Caco-2 (cell line): ENCODE results near the gene EXOSC9. TPM values are rescaled to one million over a fixed set of nuclear protein-coding genes. Genes with fewer than 3 reads are reported as not detected.

Experiments
- BruUV-seq: library from RNA; stranded (reverse); fragments of 400-500 nt; replicated peaks from 2 replicates; lab custom pipeline; 2021; lab: Mats Ljungman, UMichigan
- CTCF ChIA-PET: fragments of 300-600 bp; sonication (Branson Sonifier 250); formaldehyde crosslinking; loops from one replicate; lab custom pipeline; 2022; ENCODE audit warnings: antibody characterized with exemption; lab: Charles Lee
- POLR2A ChIA-PET: fragments of 300-600 bp; sonication (Branson Sonifier 250); formaldehyde crosslinking; loops from one replicate; lab custom pipeline; 2022; ENCODE audit warnings: antibody characterized with exemption; lab: Charles Lee
- DNase-seq, 2 experiments: peaks; one replicate each; pipeline versions ENCODE4 v3.0.0 to v3.0.0-alpha.2; 2020 to 2022
- H3K27me3 ChIP-seq: replicated peaks from 2 replicates; pipeline ENCODE4 v1.6.0; 2011; ENCODE audit warnings: low read length; ENCODE audit not compliant: control insufficient read depth, insufficient read depth
- H3K36me3 ChIP-seq: 2 replicates; pipeline ENCODE4 v1.5.1; 2011; ENCODE audit warnings: low read length; ENCODE audit not compliant: control insufficient read depth, insufficient read depth
- H3K4me1 ChIP-seq: fragments of 250-450 bp; sonication (Bioruptor Pico); 2 replicates; pipeline ENCODE4 v1.5.1; 2020; ENCODE audit warnings: mild to moderate bottlenecking
- H3K4me3 ChIP-seq: 2 replicates; pipeline ENCODE4 v1.5.1; 2011; ENCODE audit warnings: low read depth, mild to moderate bottlenecking, control low read depth, low read length
- H3K9me3 ChIP-seq: fragments of 250-450 bp; sonication (Bioruptor Pico); 2 replicates; pipeline ENCODE4 v1.5.1; 2020; ENCODE audit warnings: mild to moderate bottlenecking, moderate library complexity
- H3K27ac Mint-ChIP-seq: one replicate; pipeline ENCODE4 v1.8.0; 2022; ENCODE audit warnings: mixed read lengths; ENCODE audit not compliant: unreplicated experiment
- H3K27me3 Mint-ChIP-seq: one replicate; pipeline ENCODE4 v1.8.0; 2022; ENCODE audit warnings: mixed read lengths; ENCODE audit not compliant: insufficient read depth, unreplicated experiment
- H3K36me3 Mint-ChIP-seq: one replicate; pipeline ENCODE4 v1.8.0; 2022; ENCODE audit warnings: mild to moderate bottlenecking, mixed read lengths; ENCODE audit not compliant: insufficient read depth, unreplicated experiment
- H3K4me1 Mint-ChIP-seq: one replicate; pipeline ENCODE4 v1.8.0; 2022; ENCODE audit warnings: low read depth, mixed read lengths; ENCODE audit not compliant: unreplicated experiment
- H3K4me3 Mint-ChIP-seq: one replicate; pipeline ENCODE4 v1.8.0; 2022; ENCODE audit warnings: mild to moderate bottlenecking, moderate library complexity, mixed read lengths; ENCODE audit not compliant: unreplicated experiment
- H3K9me3 Mint-ChIP-seq: one replicate; pipeline ENCODE4 v1.8.0; 2022; ENCODE audit warnings: mixed read lengths; ENCODE audit not compliant: unreplicated experiment
- CTCF ChIP-seq, 2 experiments: fragments of 200-600 bp in 1 of 2; IDR thresholded peaks; 1 replicate in 1 of 2; 2 replicates in 1 of 2; pipeline versions ENCODE4 v1.5.1 to v1.8.0; 2011 to 2022; ENCODE audit warnings: antibody characterized with exemption in 1 of 2, control low read depth in 1 of 2, inconsistent platforms in 1 of 2, low read depth in 1 of 2, low read length in 1 of 2, mild to moderate bottlenecking in 1 of 2, moderate library complexity in 1 of 2; ENCODE audit not compliant: insufficient read depth in 1 of 2, severe bottlenecking in 1 of 2, unreplicated experiment in 1 of 2
- intact Hi-C: fragments of 100-400 bp; cut with micrococcal nuclease; formaldehyde crosslinking; loops from one replicate; pipeline ENCODE4 v1.10.0; 2022; ENCODE audit not compliant: unreplicated experiment
- total RNA-seq: library from RNA; stranded (reverse); gene quantifications from 2 replicates; pipeline ENCODE4 v1.2.3, GENCODE V29; 2022

EXOSC9 gene
- total RNA-seq, 1 experiment from 2014 or later: 32.6 TPM

GRCh38 chr4:121765368-121765705 lies 35.8 kb upstream of the EXOSC9 start:
- H3K27ac Mint-ChIP-seq: no peak overlapping the region

GRCh38 chr4:121765971-121766538 lies 35.1 kb upstream of the EXOSC9 start:
- Mint-ChIP-seq H3K9me3 (no peaks in the 10 kb centered on the region), H3K4me1 (no peaks in the 10 kb centered on the region), H3K4me3 (no peak overlapping the region), H3K36me3 (no peaks in the 10 kb centered on the region), H3K27ac (no peak overlapping the region), H3K27me3 (peaks cover 10% of the 10 kb centered on the region)
- intact Hi-C loops: no loop called here
- Histone ChIP-seq H3K27me3 (no peaks in the 10 kb centered on the region), H3K36me3 (no peaks in the 10 kb centered on the region), H3K4me1 (no peaks in the 10 kb centered on the region), H3K9me3 (no peaks in the 10 kb centered on the region), H3K4me3 (no peak overlapping the region)
- CTCF ChIA-PET: no interaction called here
- no peak for TF ChIP-seq CTCF (IDR thresholded peaks at IDR 0.05; ENCODE audit: insufficient read depth in 1 of 2, low read depth in 1 of 2, low read length in 1 of 2, severe bottlenecking in 1 of 2, unreplicated experiment in 1 of 2)
- POLR2A ChIA-PET: no interaction called here
- no peak for DNase-seq
- no TSS peak for BruUV-seq

More at GRCh38 chr4:121765368-121765705, 35.8 kb upstream of the EXOSC9 start:
- POLR2A ChIA-PET: no interaction called here
- no peaks in the 10 kb centered on the region for H3K9me3 Mint-ChIP-seq
- peaks cover 8% of the 10 kb centered on the region for H3K27me3 Mint-ChIP-seq
- H3K27me3 ChIP-seq: no peaks in the 10 kb centered on the region
- no peak for DNase-seq
- intact Hi-C loops: no loop called here
- H3K4me1 ChIP-seq: no peaks in the 10 kb centered on the region
- H3K4me1 Mint-ChIP-seq: no peaks in the 10 kb centered on the region
- H3K4me3 ChIP-seq: no peak overlapping the region
- BruUV-seq: no TSS peak
- no peaks in the 10 kb centered on the region for H3K36me3 ChIP-seq
- H3K9me3 ChIP-seq: no peaks in the 10 kb centered on the region
- H3K4me3 Mint-ChIP-seq: no peak overlapping the region
- TF ChIP-seq CTCF (IDR thresholded peaks at IDR 0.05; ENCODE audit: insufficient read depth in 1 of 2, low read depth in 1 of 2, low read length in 1 of 2, severe bottlenecking in 1 of 2, unreplicated experiment in 1 of 2): no peak
- H3K36me3 Mint-ChIP-seq: no peaks in the 10 kb centered on the region
- CTCF ChIA-PET: no interaction called here

DNA sequence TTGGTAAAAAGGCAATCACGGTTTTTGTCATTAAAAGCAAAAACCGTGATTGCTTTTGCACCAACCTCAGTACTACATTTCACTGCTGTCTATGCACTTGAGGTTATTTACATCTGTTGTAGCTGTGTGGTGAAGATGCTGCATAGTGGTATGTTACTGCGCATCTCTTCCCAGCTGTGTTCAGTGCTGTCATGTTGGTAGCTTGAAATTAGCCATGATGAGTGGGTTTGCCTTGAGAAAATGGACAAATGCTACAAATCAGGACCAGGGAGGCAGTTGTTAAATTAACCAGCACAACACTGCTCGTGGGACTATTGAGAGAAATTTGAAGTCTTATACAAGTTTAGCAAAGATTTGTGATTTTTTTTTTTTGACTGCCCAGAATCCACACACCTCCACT lies 34.0 kb upstream of the EXOSC9 start:
- no peak overlapping the region for H3K4me3 Mint-ChIP-seq
- peaks cover 14% of the 10 kb centered on the region for H3K27me3 Mint-ChIP-seq
- ChIA-PET CTCF (no interaction called here), POLR2A (no interaction called here)
- intact Hi-C loops: no loop called here
- DNase-seq: no peak
- no peak for TF ChIP-seq CTCF (IDR thresholded peaks at IDR 0.05; ENCODE audit: insufficient read depth in 1 of 2, low read depth in 1 of 2, low read length in 1 of 2, severe bottlenecking in 1 of 2, unreplicated experiment in 1 of 2)
- no TSS peak for BruUV-seq
- no peaks in the 10 kb centered on the region for H3K4me1 ChIP-seq
- no peaks in the 10 kb centered on the region for H3K9me3 ChIP-seq
- no peak overlapping the region for H3K27ac Mint-ChIP-seq
- H3K27me3 ChIP-seq: no peaks in the 10 kb centered on the region
- no peaks in the 10 kb centered on the region for H3K9me3 Mint-ChIP-seq
- no peaks in the 10 kb centered on the region for H3K36me3 ChIP-seq
- H3K4me1 Mint-ChIP-seq: no peaks in the 10 kb centered on the region
- H3K36me3 Mint-ChIP-seq: no peaks in the 10 kb centered on the region
- H3K4me3 ChIP-seq: no peak overlapping the region
